ENCODE measurements around the gene SH2B3.

SH2B3 gene

GRCh38 chr12:111366075-111366474 is 39.6 kb upstream of the SH2B3 start:
- Histone ChIP-seq H3K4me3 (IDR thresholded peaks at IDR 0.05; ENCODE audit: insufficient read depth, low read depth, low read length) (no peak overlapping the region), H3K4me2 (no peak overlapping the region), H3K79me2 (ENCODE audit: insufficient read depth, low read depth) (no peaks in the 10 kb centered on the region), H4K20me1 (ENCODE audit: insufficient read depth) (no peaks in the 10 kb centered on the region), H2AFZ (ENCODE audit: low read depth) (no peak overlapping the region), H3K27me3 (ENCODE audit: insufficient read depth, low read depth) (no peaks in the 10 kb centered on the region), H3K4me1 (ENCODE audit: low read depth, poor library complexity, severe bottlenecking) (peaks cover 9% of the 10 kb centered on the region), H3K27ac (no peak overlapping the region), H3K9ac (no peak overlapping the region), H3K36me3 (ENCODE audit: insufficient read depth) (no peaks in the 10 kb centered on the region)
- no peak for TF ChIP-seq CTCF (conservative IDR thresholded peaks at IDR 0.05; ENCODE audit: low read depth, low read length)

GRCh38 chr12:111366583-111366982 is 39.1 kb upstream of the SH2B3 start:
- no peaks in the 10 kb centered on the region for H3K79me2 ChIP-seq (ENCODE audit: insufficient read depth, low read depth)
- no peaks in the 10 kb centered on the region for H4K20me1 ChIP-seq (ENCODE audit: insufficient read depth)
- H2AFZ ChIP-seq (ENCODE audit: low read depth) = no peak overlapping the region

GRCh38 chr12:111367661-111368221 is 38.0 kb upstream of the SH2B3 start:
- H3K27me3 ChIP-seq (ENCODE audit: insufficient read depth, low read depth) = no peaks in the 10 kb centered on the region
- H3K4me3 ChIP-seq (IDR thresholded peaks at IDR 0.05; ENCODE audit: insufficient read depth, low read depth, low read length) = no peak overlapping the region
- no peaks in the 10 kb centered on the region for H3K36me3 ChIP-seq (ENCODE audit: insufficient read depth)
- no peak overlapping the region for H3K9ac ChIP-seq
- peaks cover 9% of the 10 kb centered on the region for H3K4me1 ChIP-seq (ENCODE audit: low read depth, poor library complexity, severe bottlenecking)
- no peak overlapping the region for H3K27ac ChIP-seq
- no peaks in the 10 kb centered on the region for H4K20me1 ChIP-seq (ENCODE audit: insufficient read depth)
- no peaks in the 10 kb centered on the region for H3K79me2 ChIP-seq (ENCODE audit: insufficient read depth, low read depth)
- H2AFZ ChIP-seq (ENCODE audit: low read depth) = no peak overlapping the region
- TF ChIP-seq CTCF (conservative IDR thresholded peaks at IDR 0.05; ENCODE audit: low read depth, low read length) = no peak
- peak overlapping the region; percentile 63; the same call in 1 of the 2 replicates for H3K4me2 ChIP-seq

More at GRCh38 chr12:111366583-111366982, 39.1 kb upstream of the SH2B3 start:
- H3K9ac ChIP-seq = no peak overlapping the region
- H3K27me3 ChIP-seq (ENCODE audit: insufficient read depth, low read depth) = no peaks in the 10 kb centered on the region
- no peak overlapping the region for H3K4me2 ChIP-seq
- H3K4me3 ChIP-seq (IDR thresholded peaks at IDR 0.05; ENCODE audit: insufficient read depth, low read depth, low read length) = no peak overlapping the region
- TF ChIP-seq CTCF (conservative IDR thresholded peaks at IDR 0.05; ENCODE audit: low read depth, low read length) = no peak
- peaks cover 9% of the 10 kb centered on the region for H3K4me1 ChIP-seq (ENCODE audit: low read depth, poor library complexity, severe bottlenecking)
- H3K36me3 ChIP-seq (ENCODE audit: insufficient read depth) = no peaks in the 10 kb centered on the region
- H3K27ac ChIP-seq = no peak overlapping the region

GRCh38 chr12:111368291-111368787 is 37.4 kb upstream of the SH2B3 start:
- Histone ChIP-seq H3K4me1 (ENCODE audit: low read depth, poor library complexity, severe bottlenecking) (peaks cover 9% of the 10 kb centered on the region), H3K9ac (peak overlapping the region; percentile 22; the same call in 1 of the 2 replicates), H3K79me2 (ENCODE audit: insufficient read depth, low read depth) (no peaks in the 10 kb centered on the region), H3K36me3 (ENCODE audit: insufficient read depth) (no peaks in the 10 kb centered on the region), H3K27me3 (ENCODE audit: insufficient read depth, low read depth) (no peaks in the 10 kb centered on the region), H3K27ac (no peak overlapping the region), H3K4me3 (IDR thresholded peaks at IDR 0.05; ENCODE audit: insufficient read depth, low read depth, low read length) (no peak overlapping the region), H3K4me2 (peak overlapping the region; percentile 63), H2AFZ (ENCODE audit: low read depth) (peak overlapping the region; percentile 53; the same call in 1 of the 2 replicates), H4K20me1 (ENCODE audit: insufficient read depth) (no peaks in the 10 kb centered on the region)
- TF ChIP-seq CTCF (conservative IDR thresholded peaks at IDR 0.05; ENCODE audit: low read depth, low read length) = no peak

Data from KMS-11 (cell line).